ENCODE data around the gene SHOX. TPM values are rescaled to one million over a fixed set of nuclear protein-coding genes. Genes with fewer than 3 reads are reported as not detected.
"Not testable (repeated sequence)": the region's sequence is repeated elsewhere in the genome, so short reads cannot be mapped to it uniquely, and the experiment has no call there.

The SHOX gene
- total RNA-seq, 1 experiment from 2014 or later, result not detected

DNA sequence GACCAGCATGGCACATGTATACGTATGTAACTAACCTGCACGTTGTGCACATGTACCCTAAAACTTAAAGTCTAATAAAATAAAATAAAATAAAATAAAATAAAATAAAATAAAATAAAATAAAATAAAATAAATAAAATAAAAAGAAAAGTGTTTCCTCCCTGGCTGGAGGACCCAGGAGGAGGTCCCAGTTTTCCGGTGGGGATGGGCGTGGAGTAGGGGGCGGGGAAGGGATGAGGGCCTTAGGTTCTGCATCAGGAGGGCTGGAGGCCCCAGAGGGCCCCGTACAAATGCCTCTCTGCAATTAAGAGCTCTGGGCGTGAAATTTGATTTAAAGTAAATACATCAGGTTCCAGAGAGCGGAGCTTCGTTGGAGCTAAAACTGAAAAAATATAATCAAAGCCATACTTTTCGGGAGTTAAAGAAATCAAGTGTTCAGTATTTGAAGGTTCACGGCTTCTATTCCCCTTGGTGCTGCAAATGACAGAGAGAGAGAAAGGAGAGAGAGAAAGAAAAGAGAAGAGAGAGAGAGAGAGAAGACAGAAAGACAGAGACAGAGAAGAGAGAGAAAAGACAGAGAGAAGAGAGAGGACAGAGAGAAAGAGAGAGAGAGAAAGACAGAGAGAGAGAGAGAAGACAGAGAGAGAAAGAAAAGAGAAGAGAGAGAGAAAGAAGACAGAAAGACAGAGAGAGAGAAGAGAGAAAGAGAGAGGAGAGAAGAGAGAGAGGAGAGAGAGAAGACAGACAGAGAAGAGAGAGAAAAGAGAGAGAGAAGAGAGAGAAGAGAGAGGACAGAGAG, 8.7 kb upstream of the SHOX start:
- no peak for DNase-seq (ENCODE audit: low read depth)

DNA sequence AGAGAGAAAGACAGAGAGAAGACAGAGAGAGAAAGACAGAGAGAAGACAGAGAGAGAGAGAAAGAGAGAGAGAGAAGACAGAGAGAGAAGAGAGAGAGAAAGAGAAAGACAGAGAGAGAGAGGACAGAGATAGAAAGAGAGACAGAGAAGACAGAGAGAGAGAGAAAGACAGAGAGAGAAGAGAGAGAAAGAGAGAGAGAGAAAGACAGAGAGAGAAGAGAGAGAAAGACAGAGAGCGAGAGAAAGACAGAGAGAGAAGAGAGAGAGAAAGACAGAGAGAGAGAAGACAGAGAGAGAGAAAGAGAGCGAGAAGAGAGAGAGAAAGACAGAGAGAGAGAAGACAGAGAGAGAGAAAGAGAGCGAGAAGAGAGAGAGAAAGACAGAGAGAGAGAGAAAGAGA, 7.8 kb upstream of the SHOX start:
- DNase-seq (ENCODE audit: low read depth), result not testable (repeated sequence)

DNA sequence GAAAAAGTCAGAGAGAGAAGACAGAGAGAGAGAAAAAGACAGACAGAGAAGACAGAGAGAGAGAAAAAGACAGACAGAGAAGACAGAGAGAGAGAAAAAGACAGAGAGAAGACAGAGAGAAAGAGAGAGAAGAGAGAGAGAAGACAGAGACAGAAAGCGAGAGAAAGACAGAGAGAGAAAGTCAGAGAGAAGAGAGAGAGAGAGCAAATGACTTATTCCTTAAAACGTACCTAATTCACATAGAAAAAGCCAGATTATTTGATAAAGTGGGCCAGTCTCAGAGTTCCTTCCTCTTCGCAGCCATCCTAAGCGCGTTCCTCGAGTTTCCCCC, 7.4 kb upstream of the SHOX start:
- DNase-seq (ENCODE audit: low read depth), result no peak

DNA sequence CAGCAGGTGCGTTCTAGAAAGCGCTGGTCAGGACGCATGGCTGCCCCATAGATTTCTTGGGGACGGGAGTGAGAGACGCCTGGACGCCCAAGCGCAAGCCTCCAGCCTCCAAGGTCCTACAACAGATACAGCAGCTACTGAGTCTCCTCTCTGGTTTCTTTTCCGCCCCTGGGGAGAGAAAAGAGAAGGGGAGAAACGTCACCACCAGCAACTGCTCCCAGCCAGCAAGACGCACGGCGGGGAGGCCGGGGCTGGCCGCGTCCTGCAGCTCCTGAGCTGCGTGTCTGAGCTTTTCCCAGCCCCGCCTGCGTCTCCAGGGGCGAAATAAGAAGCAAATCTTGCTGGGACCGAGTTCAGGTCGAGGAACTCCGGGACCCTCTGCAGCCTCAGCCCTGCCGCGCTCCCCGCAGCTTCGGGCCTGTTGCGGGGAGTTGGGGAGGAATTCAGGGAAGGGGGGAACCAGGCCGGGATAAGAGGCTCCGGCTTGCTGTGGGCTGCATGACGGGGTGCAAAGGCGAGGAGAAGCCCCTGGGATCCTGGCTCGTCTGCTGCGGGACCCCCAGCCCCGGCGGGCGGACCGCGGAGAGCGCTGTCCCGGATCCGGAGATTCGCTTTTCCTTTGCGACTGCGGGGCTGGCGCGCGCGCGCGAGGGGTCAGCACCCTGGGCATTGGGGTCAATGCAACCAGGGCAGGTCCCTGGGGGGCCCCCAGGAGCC, 6.8 kb upstream of the SHOX start:
- peak; percentile 64 for DNase-seq (ENCODE audit: low read depth)

DNA sequence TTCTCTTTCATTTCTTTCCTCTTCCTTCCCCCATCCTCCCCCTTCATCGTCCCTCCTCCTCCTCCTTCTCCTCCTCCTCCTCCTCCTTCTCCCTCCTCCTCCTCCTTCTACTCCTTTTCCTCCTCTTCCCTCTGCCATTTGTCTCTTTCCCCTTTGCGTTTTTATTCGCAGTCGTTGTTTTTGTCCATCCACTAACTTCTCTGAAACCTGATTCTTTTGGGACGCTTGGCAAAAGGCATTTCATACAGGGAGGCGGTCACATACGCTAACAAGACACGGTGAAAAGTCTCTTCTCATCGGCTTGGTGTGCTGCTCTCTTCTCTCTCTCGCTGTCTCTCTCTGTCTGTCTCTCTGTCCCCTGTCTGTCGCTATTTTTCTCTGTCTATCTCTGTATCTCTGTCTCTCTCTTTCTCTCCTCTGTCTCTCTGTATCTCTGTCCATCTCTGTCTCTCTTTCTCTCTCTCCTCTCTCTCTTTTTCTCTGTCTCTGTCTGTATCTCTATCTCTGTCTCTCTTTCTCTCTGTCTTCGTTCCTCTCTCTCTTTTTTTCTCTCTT, 5.4 kb upstream of the SHOX start:
- no peak for DNase-seq (ENCODE audit: low read depth)

DNA sequence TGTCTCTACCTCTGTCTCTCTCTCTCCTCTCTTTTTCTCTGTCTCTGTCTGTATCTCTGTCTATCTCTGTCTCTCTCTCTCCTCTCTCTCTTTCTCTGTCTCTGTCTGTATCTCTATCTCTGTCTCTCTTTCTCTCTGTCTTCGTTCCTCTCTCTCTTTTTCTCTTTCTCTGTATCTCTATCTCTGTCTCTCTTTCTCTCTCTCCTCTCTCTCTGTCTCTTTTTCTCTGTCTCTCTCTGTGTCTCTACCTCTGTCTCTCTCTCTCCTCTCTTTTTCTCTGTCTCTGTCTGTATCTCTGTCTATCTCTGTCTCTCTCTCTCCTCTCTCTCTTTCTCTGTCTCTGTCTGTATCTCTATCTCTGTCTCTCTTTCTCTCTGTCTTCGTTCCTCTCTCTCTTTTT, 4.5 kb upstream of the SHOX start:
- not testable (repeated sequence) for DNase-seq (ENCODE audit: low read depth)

DNA sequence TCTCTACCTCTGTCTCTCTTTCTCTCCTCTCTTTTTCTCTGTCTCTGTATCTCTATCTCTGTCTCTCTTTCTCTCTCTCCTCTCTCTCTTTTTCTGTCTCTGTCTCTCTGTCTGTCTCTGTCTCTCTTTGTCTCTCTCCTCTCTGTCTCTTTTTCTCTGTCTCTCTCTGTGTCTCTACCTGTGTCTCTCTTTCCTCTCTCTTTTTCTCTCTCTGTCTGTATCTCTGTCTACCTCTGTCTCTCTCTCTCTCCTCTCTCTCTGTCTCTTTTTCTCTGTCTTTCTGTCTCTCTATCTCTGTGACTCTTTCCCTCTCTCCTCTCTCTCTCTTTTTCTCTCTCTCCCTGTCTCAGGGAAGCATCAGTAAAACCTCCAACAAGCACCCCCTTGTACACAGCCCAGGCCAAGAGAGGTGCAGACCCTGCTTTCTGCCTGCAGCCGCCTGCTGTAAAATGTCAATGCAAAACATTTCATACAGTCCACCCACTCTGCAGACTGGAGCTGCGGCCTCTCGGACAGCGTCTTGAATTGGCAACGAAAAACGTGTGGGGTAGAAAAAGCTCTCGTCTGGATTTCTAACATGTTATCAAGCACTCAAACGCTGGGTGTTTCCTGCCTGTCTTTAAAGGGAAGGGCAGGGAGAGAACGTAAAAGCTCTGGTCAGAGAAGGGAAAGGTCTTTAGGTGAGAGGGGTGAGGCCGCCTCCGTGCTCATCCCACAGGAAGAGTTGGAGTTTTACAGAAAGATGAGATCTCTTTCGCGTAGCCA, 3.7 kb upstream of the SHOX start:
- no peak for DNase-seq (ENCODE audit: low read depth)

DNA sequence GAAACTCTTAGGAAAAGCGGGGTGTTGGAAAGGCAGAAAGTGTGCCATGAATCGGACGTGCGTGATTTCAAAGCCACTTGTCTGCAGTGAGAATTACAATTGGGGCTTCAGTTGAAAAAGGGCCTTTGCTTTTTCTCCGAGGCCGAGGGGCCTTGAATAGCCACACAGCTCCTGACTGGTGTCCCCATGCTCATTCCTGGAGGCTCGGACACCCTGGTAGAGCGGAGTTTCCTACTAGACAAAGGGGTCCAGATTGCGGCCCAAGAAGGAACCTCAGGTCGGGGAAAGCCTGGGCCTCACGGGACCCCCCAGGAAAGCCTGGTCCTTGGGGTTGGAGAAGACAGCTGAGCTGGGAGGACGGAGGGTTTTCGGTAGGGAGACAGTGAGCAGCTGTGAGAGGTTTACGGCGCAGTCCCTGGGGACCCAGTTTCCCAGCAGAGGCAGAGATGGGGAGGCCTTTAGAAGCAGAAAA, 3.0 kb upstream of the SHOX start:
- DNase-seq (ENCODE audit: low read depth), result no peak

DNA sequence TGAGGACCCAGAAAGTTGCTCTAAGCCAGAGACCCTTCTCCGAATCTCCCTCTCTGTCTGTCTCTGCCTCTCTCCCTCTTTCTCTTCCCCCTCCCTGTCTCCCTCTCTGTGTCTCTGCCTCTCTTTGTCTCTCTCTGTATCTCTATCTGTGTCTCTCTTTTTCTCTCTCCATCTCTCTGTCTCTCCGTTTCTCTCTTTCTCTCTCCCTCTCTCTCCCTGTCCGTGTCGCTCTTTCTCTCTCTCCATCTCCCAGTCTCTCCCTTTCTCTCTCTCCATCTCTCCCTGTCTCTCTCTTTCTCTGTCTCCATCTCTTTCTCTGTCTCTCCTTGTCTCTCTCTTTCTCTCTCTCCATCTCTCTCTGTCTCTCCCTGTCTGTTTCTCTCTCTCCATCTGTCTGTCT, 2.6 kb upstream of the SHOX start:
- DNase-seq (ENCODE audit: low read depth), result no peak

DNA sequence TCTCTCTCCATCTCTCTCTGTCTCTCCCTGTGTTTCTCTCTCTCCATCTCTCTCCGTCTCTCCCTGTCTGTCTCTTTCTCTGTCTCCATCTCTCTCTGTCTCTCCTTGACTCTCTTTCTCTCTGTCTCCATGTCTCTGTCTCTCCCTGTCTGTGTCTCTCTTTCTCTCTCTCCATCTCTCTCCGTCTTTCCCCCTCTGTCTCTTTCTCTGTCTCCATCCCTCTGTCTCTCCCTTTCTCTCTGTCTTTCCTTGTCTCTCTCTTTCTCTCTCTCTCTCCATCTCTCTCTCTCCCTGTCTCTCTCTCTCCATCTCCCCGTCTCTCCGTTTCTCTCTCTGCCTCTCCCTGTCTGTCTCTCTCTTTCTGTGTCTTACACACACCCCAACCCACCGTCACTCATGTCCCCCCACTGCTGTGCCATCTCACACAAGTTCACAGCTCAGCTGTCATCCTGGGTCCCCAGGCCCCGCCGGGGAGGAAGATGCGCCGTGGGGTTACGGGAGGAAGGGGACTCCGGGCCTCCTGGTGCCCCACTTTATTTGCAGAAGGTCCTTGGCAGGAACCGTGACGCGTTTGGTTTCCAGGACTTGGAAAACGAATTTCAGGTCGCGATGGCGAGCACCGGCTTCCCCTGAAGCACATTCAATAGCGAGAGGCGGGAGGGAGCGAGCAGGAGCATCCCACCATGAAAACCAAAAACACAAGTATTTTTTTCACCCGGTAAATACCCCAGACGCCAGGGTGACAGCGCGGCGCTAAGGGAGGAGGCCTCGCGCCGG, 1.2 kb upstream of the SHOX start:
- DNase-seq (ENCODE audit: low read depth), result no peak

DNA sequence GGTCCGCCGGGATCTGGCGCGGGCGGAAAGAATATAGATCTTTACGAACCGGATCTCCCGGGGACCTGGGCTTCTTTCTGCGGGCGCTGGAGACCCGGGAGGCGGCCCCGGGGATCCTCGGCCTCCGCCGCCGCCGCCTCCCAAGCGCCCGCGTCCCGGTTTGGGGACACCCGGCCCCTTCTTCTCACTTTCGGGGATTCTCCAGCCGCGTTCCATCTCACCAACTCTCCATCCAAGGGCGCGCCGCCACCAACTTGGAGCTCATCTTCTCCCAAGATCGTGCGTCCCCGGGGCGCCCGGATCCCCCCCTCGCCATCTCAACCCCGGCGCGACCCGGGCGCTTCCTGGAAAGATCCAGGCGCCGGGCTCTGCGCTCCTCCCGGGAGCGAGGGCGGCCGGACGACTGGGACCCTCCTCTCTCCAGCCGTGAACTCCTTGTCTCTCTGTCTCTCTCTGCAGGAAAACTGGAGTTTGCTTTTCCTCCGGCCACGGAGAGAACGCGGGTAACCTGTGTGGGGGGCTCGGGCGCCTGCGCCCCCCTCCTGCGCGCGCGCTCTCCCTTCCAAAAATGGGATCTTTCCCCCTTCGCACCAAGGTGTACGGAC, 482 bp upstream of the SHOX start:
- no peak for DNase-seq (ENCODE audit: low read depth)

DNA sequence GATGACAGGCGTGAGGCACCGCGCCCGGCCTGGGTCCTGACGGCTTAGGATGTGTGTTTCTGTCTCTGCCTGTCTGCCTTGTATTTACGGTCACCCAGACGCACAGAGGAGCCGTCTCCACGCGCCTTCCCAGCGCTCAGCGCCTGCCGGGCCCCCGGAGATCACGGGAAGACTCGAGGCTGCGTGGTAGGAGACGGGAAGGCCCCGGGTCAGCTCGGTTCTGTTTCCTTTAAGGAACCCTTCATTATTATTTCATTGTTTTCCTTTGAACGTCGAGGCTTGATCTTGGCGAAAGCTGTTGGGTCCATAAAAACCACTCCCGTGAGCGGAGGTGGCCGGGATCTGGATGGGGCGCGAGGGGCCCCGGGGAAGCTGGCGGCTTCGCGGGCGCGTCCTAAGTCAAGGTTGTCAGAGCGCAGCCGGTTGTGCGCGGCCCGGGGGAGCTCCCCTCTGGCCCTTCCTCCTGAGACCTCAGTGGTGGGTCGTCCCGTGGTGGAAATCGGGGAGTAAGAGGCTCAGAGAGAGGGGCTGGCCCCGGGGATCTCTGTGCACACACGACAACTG, 1.3 kb downstream of the SHOX start:
- DNase-seq (ENCODE audit: low read depth), result no peak

DNA sequence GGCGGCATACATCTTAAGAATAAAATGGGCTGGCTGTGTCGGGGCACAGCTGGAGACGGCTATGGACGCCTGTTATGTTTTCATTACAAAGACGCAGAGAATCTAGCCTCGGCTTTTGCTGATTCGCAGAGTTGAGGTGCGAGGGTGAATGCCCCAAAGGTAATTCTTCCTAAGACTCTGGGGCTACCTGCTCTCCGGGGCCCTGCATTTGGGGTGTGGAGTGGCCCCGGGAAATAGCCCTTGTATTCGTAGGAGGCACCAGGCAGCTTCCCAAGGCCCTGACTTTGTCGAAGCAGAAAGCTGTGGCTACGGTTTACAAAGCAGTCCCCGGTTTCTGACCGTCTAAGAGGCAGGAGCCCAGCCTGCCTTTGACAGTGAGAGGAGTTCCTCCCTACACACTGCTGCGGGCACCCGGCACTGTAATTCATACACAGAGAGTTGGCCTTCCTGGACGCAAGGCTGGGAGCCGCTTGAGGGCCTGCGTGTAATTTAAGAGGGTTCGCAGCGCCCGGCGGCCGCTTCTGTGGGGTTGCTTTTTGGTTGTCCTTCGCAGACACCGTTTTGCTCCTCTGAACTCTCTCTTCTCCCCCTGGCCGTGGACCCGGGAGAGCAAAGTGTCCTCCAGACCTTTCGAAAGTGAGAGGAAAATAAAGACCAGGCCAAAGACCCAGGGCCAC, 1.9 kb downstream of the SHOX start:
- DNase-seq (ENCODE audit: low read depth), result no peak

DNA sequence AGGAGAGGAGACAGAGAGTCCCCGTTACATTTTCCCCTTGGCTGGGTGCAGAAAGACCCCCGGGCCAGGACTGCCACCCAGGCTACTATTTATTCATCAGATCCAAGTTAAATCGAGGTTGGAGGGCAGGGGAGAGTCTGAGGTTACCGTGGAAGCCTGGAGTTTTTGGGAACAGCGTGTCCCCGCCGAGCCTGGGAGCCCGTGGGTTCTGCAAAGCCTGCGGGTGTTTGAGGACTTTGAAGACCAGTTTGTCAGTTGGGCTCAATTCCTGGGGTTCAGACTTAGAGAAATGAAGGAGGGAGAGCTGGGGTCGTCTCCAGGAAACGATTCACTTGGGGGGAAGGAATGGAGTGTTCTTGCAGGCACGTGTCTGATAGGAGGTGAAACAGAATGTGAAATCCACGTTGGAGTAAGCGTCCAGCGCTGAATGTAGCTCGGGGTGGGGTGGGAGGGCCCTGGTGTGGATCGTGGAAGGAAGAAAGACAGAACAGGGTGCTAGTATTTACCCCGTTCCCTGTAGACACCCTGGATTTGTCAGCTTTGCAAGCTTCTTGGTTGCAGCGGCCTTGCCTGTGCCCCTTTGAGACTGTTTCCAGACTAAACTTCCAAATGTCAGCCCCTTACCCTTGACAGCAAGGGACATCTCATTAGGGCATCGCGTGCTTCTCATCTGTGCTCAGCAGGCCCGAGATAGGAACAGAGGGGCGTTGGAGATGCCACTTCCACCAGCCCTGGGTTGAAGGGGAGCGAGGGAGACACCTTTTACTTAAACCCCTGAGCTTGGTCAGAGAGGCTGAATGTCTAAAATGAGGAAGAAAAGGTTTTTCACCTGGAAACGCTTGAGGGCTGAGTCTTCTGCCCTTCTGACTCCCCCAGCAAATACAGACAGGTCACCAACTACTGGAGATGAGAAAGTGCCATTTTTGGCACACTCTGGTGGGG, 2.7 kb downstream of the SHOX start:
- DNase-seq (ENCODE audit: low read depth), result no peak

DNA sequence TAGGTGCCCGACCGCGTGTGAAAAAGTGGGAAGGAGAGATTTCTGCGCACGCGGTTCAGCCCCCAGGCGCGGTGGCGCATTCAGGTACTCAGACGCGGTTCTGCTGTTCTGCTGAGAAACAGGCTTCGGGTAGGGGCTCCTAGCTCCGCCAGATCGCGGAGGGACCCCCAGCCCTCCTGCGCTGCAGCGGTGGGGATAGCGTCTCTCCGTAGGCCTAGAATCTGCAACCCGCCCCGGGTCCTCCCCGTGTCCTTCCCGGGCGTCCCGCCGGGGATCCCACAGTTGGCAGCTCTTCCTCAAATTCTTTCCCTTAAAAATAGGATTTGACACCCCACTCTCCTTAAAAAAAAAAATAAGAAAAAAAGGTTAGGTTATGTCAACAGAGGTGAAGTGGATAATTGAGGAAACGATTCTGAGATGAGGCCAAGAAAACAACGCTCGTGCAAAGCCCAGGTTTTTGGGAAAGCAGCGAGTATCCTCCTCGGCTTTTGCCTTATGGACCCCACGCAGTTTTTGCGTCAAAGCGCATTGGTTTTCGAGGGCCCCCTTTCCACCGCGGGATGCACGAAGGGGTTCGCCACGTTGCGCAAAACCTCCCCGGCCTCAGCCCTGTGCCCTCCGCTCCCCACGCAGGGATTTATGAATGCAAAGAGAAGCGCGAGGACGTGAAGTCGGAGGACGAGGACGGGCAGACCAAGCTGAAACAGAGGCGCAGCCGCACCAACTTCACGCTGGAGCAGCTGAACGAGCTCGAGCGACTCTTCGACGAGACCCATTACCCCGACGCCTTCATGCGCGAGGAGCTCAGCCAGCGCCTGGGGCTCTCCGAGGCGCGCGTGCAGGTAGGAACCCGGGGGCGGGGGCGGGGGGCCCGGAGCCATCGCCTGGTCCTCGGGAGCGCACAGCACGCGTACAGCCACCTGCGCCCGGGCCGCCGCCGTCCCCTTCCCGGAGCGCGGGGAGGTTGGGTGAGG, 3.7 kb downstream of the SHOX start:
- no peak for DNase-seq (ENCODE audit: low read depth)

DNA sequence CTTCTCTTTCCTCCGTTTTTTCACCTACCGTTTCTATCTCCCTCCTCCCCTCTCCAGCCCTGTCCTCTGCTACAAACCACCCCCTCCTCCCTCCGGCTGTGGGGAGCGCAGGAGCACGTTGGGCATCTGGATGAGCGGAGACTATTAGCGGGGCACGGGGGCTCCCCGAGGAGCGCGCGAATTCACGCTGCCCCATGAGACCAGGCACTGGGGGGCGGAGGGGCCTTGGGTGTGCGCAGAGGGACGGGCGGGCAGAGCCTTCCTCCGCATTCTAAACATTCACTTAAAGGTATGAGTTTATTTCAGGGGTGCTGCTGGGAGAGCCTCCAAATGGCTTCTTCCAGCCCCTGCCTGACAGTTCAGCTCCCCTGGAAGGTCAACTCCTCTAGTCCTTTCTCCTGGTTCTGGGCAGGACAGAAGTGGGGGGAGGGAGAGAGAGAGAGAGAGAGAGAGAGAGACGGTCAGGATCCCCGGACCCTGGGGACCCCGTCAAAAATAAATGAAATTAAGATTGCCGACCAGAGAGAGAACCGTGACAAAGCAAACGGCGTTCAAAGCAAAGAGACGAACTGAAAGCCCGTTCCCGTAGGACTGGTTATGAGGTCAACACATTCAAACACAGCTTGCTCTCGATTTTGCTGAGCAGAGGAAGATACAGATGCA, 5.0 kb downstream of the SHOX start:
- DNase-seq (ENCODE audit: low read depth), result no peak

DNA sequence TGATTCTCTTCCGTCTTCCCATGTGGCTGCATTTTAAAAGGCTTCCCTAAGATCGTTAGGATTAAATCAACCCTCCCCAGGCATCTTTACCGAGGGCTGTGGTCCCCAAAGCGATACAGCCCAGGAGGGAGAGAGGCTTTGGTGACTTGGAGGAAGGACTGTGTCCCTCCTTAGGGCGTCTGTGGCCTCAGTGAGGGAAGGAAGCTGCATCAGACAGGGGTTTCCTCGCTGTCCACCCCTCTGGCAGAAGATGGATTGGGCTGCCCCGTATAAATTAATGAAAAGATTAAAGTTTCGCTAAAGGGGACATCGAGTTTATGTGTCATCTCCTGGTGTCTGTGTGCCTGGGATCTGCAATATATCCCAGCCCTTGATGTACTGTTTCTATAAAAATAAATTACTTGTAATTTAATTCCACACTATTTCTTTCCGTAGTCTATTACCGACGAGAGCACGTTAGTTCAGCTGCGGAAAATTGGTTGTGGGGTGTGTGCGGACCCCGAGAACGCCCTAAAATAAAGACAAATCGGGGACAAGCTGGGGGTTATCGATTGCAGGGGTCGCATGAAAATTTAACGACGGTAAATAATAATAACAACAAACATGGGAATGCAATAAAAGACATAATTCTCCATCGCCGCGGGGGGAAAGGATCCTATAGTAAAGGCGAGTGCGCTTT, 6.5 kb downstream of the SHOX start:
- no peak for DNase-seq (ENCODE audit: low read depth)
